HEK293 (cell line): Measurements from ENCODE around the gene CHD5.

ENCODE experiments used
- CTCF ChIA-PET: fragments of 350-600 bp; formaldehyde crosslinking; extraction: SDS; loops from one replicate; lab custom pipeline; 2021; ENCODE audit warnings: antibody characterized with exemption; lab: Yijun Ruan, JAX
- POLR2A ChIA-PET: fragments of 300-600 bp; formaldehyde crosslinking; extraction: SDS; loops from one replicate; lab custom pipeline; 2020; ENCODE audit warnings: antibody characterized with exemption, inconsistent platforms; lab: Yijun Ruan, JAX
- H3K27ac ChIP-seq: fragments of 200-500 bp; sonication (Bioruptor generic); 2 replicates; pipeline ENCODE4 v1.5.1; 2014; ENCODE audit warnings: low read depth, low read length, control low read depth, inconsistent platforms; ENCODE audit errors: extremely low read depth
- H3K36me3 ChIP-seq, 2 experiments: fragments of 200-500 bp in 1 of 2; sonication (Bioruptor generic) in 1 of 2; 1 replicate in 1 of 2; 2 replicates in 1 of 2; pipeline ENCODE4 v1.5.1; 2014 to 2017; ENCODE audit warnings: inconsistent platforms in 2 of 2, low read length in 2 of 2; ENCODE audit not compliant: control insufficient read depth in 2 of 2, insufficient read depth in 1 of 2
- H3K4me1 ChIP-seq: fragments of 200-500 bp; sonication (Bioruptor generic); 2 replicates; pipeline ENCODE4 v1.5.1; 2014; ENCODE audit warnings: mild to moderate bottlenecking, low read length, inconsistent platforms; ENCODE audit not compliant: control insufficient read depth, insufficient read depth
- H3K4me3 ChIP-seq: 2 replicates; pipeline ENCODE4 v1.5.1; 2011; ENCODE audit warnings: low read depth, mild to moderate bottlenecking, control low read depth, low read length, moderate library complexity
- H3K9me3 ChIP-seq: fragments of 200-500 bp; sonication (Bioruptor generic); 2 replicates; pipeline ENCODE4 v1.5.1; 2014; ENCODE audit warnings: low read depth, low read length, inconsistent platforms; ENCODE audit not compliant: control insufficient read depth, insufficient read depth
- HOXC10 ChIP-seq: sonication (generic); formaldehyde crosslinking; IDR thresholded peaks from 2 replicates; pipeline ENCODE4 v1.8.1; 2023; ENCODE audit warnings: mild to moderate bottlenecking, missing genetic modification reagents
- KLF17 ChIP-seq: fragments of 450-650 bp; formaldehyde crosslinking; IDR thresholded peaks from 2 replicates; pipeline ENCODE4 v1.5.1; 2016; ENCODE audit warnings: missing biosample characterization, missing genetic modification characterization
- SALL2 ChIP-seq: fragments of 450-650 bp; formaldehyde crosslinking; IDR thresholded peaks from 2 replicates; pipeline ENCODE4 v1.5.0; 2017; ENCODE audit warnings: missing biosample characterization, mild to moderate bottlenecking, missing genetic modification characterization, borderline replicate concordance
- SP7 ChIP-seq: fragments of 450-650 bp; formaldehyde crosslinking; IDR thresholded peaks from 2 replicates; pipeline ENCODE4 v1.5.1; 2016; ENCODE audit warnings: missing biosample characterization, missing genetic modification characterization
- ZNF121 ChIP-seq: fragments of 450-650 bp; formaldehyde crosslinking; IDR thresholded peaks from 2 replicates; pipeline ENCODE4 v1.5.1; 2016; ENCODE audit warnings: missing biosample characterization, missing genetic modification characterization
- ZNF132 ChIP-seq: fragments of 450-650 bp; formaldehyde crosslinking; IDR thresholded peaks from 2 replicates; pipeline ENCODE4 v1.5.1; 2017; ENCODE audit warnings: missing biosample characterization, missing genetic modification characterization, borderline replicate concordance
- ZNF175 ChIP-seq: fragments of 450-650 bp; formaldehyde crosslinking; IDR thresholded peaks from 2 replicates; pipeline ENCODE4 v1.5.1; 2016; ENCODE audit warnings: missing biosample characterization, missing genetic modification characterization
- ZNF184 ChIP-seq: fragments of 450-650 bp; IDR thresholded peaks from 2 replicates; pipeline ENCODE4 v1.5.1; 2018; ENCODE audit warnings: missing biosample characterization, mild to moderate bottlenecking, missing genetic modification characterization
- ZNF223 ChIP-seq: fragments of 450-650 bp; formaldehyde crosslinking; IDR thresholded peaks from 2 replicates; pipeline ENCODE4 v1.5.1; 2016; ENCODE audit warnings: missing biosample characterization, missing genetic modification characterization
- ZNF248 ChIP-seq: fragments of 450-650 bp; formaldehyde crosslinking; IDR thresholded peaks from 2 replicates; pipeline ENCODE4 v1.5.1; 2017; ENCODE audit warnings: missing biosample characterization, missing genetic modification characterization
- ZNF335 ChIP-seq: fragments of 450-650 bp; formaldehyde crosslinking; conservative IDR thresholded peaks from 2 replicates; pipeline ENCODE4 v1.5.1; 2016; ENCODE audit warnings: missing biosample characterization, missing genetic modification characterization
- ZNF341 ChIP-seq: fragments of 450-650 bp; formaldehyde crosslinking; IDR thresholded peaks from 2 replicates; pipeline ENCODE4; 2016; ENCODE audit warnings: low read depth, missing biosample characterization, missing genetic modification characterization
- ZNF362 ChIP-seq: fragments of 450-650 bp; formaldehyde crosslinking; IDR thresholded peaks from 2 replicates; pipeline ENCODE4 v1.5.1; 2016; ENCODE audit warnings: missing biosample characterization, missing genetic modification characterization
- ZNF423 ChIP-seq: fragments of 450-650 bp; formaldehyde crosslinking; IDR thresholded peaks from 2 replicates; pipeline ENCODE4 v1.5.1; 2016; ENCODE audit warnings: missing biosample characterization, missing genetic modification characterization
- ZNF571 ChIP-seq: fragments of 450-650 bp; formaldehyde crosslinking; IDR thresholded peaks from 2 replicates; pipeline ENCODE4 v1.5.0; 2017; ENCODE audit warnings: missing biosample characterization, missing genetic modification characterization
- ZNF621 ChIP-seq: fragments of 450-650 bp; formaldehyde crosslinking; IDR thresholded peaks from 2 replicates; pipeline ENCODE4 v1.5.1; 2017; ENCODE audit warnings: missing biosample characterization, missing genetic modification characterization
- ZNF677 ChIP-seq: fragments of 450-650 bp; IDR thresholded peaks from 2 replicates; pipeline ENCODE4 v1.5.0; 2018; ENCODE audit warnings: missing biosample characterization, mild to moderate bottlenecking, missing genetic modification characterization, moderate library complexity
- ZNF785 ChIP-seq: fragments of 450-650 bp; formaldehyde crosslinking; IDR thresholded peaks from 2 replicates; pipeline ENCODE4 v1.5.1; 2016; ENCODE audit warnings: missing biosample characterization, missing genetic modification characterization
- ZNF792 ChIP-seq: fragments of 450-650 bp; formaldehyde crosslinking; IDR thresholded peaks from 2 replicates; pipeline ENCODE4 v1.5.1; 2016; ENCODE audit warnings: missing biosample characterization, missing genetic modification characterization
- ZNF830 ChIP-seq: fragments of 450-650 bp; IDR thresholded peaks from 2 replicates; pipeline ENCODE4 v1.5.0; 2018; ENCODE audit warnings: missing biosample characterization, missing genetic modification characterization, low read depth, mild to moderate bottlenecking, moderate library complexity
- ZSCAN16 ChIP-seq: fragments of 450-650 bp; formaldehyde crosslinking; IDR thresholded peaks from 2 replicates; pipeline ENCODE4 v1.5.1; 2016; ENCODE audit warnings: missing biosample characterization, missing genetic modification characterization
- ZSCAN30 ChIP-seq: fragments of 450-650 bp; IDR thresholded peaks from 2 replicates; pipeline ENCODE4 v1.5.1; 2018; ENCODE audit warnings: missing biosample characterization, mild to moderate bottlenecking, missing genetic modification characterization, moderate library complexity
- TF ChIP-seq, protein P1 (sequence below): fragments of 450-650 bp; formaldehyde crosslinking; IDR thresholded peaks from 2 replicates; pipeline ENCODE4 v1.5.1; 2016; ENCODE audit warnings: missing biosample characterization, missing genetic modification characterization
- TF ChIP-seq, protein P2 (sequence below): fragments of 450-650 bp; formaldehyde crosslinking; IDR thresholded peaks from 2 replicates; pipeline ENCODE4 v1.5.1; 2016; ENCODE audit warnings: missing biosample characterization, missing genetic modification characterization
- TF ChIP-seq, protein P3 (sequence below): fragments of 450-650 bp; formaldehyde crosslinking; IDR thresholded peaks from 2 replicates; pipeline ENCODE4 v1.5.1; 2016; ENCODE audit warnings: missing biosample characterization, missing genetic modification characterization

The CHD5 gene

GRCh38 chr1:6165441-6165985 lies 14.6 kb downstream of the CHD5 start:
- no peaks in the 10 kb centered on the region for H3K9me3 ChIP-seq
- TF ChIP-seq, protein P1, sequence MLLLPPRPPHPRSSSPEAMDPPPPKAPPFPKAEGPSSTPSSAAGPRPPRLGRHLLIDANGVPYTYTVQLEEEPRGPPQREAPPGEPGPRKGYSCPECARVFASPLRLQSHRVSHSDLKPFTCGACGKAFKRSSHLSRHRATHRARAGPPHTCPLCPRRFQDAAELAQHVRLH (tag by site-specific recombination) = no peak
- no peak for TF ChIP-seq ZNF335 (tag by site-specific recombination)
- no peak for TF ChIP-seq ZNF341
- no peak for TF ChIP-seq ZNF223
- TF ChIP-seq ZNF785 (tag by site-specific recombination) = no peak
- no peak for TF ChIP-seq SALL2 (tag by site-specific recombination)
- TF ChIP-seq, protein P2, sequence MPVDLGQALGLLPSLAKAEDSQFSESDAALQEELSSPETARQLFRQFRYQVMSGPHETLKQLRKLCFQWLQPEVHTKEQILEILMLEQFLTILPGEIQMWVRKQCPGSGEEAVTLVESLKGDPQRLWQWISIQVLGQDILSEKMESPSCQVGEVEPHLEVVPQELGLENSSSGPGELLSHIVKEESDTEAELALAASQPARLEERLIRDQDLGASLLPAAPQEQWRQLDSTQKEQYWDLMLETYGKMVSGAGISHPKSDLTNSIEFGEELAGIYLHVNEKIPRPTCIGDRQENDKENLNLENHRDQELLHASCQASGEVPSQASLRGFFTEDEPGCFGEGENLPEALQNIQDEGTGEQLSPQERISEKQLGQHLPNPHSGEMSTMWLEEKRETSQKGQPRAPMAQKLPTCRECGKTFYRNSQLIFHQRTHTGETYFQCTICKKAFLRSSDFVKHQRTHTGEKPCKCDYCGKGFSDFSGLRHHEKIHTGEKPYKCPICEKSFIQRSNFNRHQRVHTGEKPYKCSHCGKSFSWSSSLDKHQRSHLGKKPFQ = no peak
- no peak for TF ChIP-seq ZSCAN30 (tag by site-specific recombination)
- no peak for TF ChIP-seq SP7
- TF ChIP-seq ZNF792 (tag by site-specific recombination) = no peak
- TF ChIP-seq, protein P3, sequence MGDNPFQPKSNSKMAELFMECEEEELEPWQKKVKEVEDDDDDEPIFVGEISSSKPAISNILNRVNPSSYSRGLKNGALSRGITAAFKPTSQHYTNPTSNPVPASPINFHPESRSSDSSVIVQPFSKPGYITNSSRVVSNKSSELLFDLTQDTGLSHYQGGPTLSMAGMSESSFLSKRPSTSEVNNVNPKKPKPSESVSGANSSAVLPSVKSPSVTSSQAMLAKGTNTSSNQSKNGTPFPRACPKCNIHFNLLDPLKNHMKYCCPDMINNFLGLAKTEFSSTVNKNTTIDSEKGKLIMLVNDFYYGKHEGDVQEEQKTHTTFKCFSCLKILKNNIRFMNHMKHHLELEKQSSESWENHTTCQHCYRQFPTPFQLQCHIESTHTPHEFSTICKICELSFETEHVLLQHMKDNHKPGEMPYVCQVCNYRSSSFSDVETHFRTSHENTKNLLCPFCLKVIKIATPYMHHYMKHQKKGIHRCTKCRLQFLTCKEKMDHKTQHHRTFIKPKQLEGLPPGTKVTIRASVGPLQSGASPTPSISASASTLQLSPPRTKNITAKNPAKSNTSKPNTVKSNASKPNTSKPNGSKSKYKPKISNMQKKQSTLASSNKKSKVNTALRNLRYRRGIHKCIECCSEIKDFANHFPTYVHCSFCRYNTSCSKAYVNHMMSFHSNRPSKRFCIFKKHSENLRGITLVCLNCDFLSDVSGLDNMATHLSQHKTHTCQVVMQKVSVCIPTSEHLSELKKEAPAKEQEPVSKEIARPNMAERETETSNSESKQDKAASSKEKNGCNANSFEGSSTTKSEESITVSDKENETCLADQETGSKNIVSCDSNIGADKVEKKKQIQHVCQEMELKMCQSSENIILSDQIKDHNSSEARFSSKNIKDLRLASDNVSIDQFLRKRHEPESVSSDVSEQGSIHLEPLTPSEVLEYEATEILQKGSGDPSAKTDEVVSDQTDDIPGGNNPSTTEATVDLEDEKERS (tag by site-specific recombination) = no peak
- no peak for TF ChIP-seq ZNF677 (tag by site-specific recombination)
- TF ChIP-seq ZNF121 = no peak
- no peak for TF ChIP-seq ZNF132 (tag by site-specific recombination)
- no peak for TF ChIP-seq KLF17 (tag by site-specific recombination)
- TF ChIP-seq ZNF248 (tag by site-specific recombination) = no peak
- TF ChIP-seq ZNF175 (tag by site-specific recombination) = no peak
- no peak for TF ChIP-seq ZNF423 (tag by site-specific recombination)
- TF ChIP-seq ZNF830 (tag by site-specific recombination) = no peak
- TF ChIP-seq ZNF571 (tag by site-specific recombination) = no peak
- no peaks in the 10 kb centered on the region for H3K36me3 ChIP-seq
- ChIA-PET POLR2A (no interaction called here), CTCF (no interaction called here)
- H3K27ac ChIP-seq = no peak overlapping the region
- H3K4me3 ChIP-seq = no peak overlapping the region
- H3K4me1 ChIP-seq = no peaks in the 10 kb centered on the region

DNA sequence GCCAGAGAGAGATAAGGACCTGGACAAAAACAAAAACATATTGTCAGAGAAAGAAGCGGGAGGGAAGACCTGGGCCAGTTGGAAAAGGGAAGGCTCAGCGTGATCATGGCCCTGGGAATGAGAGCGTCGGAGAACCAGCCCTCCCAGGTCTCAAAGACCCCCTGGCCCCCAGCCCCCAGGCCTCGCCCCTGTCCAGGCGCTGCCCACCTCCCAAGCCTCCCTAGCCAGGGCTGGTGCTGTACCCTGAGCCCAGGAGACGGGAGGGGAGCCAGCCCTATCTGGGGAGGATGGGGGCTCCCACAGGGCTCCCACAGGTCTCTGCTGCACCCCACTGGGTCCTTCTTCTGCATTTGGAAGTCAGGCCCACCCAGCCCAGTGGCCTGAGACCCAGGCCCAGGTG lies 15.1 kb downstream of the CHD5 start:
- ChIA-PET POLR2A (no interaction called here), CTCF (no interaction called here)
- Histone ChIP-seq H3K36me3 (no peaks in the 10 kb centered on the region), H3K27ac (no peak overlapping the region), H3K4me1 (no peaks in the 10 kb centered on the region), H3K4me3 (no peak overlapping the region), H3K9me3 (no peaks in the 10 kb centered on the region)
- TF ChIP-seq ZSCAN16 (tag by site-specific recombination) (no peak), ZNF184 (tag by site-specific recombination) (no peak), ZNF362 (tag by site-specific recombination) (no peak), ZNF621 (tag by site-specific recombination) (no peak), HOXC10 (no peak)
